ENCODE results near the gene NUP93.

The NUP93 gene

DNA sequence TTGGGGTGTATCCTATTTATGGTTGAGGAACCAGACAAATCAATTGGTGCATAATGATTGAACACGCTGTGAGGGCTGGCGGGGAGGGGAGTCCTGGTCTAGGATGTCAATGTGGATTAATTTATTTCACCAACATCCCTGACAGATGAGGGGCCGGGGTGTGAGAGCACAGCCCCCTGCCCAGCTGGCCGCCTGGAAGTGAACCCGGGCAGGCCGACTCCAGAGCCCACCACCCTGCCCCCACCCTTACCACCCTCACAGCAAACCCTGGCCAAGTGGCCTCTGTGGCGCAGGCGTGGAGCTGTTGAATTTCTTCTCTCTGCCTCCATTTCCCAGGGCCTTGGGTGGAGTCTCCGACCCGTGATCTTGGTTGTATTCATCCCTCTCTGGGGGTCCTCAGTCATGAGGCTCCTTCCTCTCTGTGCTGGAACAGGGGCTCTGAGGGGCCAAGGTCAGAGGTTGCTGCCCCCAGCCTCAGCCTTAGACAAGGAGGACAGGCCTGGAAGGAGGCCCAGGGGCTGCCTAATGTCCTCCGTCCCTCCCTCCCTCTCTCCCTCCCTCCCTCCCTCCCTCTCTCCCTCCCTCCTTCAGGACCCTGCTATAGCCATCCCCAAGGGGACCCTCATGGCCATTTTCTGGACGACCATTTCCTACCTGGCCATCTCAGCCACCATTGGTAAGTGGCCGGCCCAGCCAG lies 147.7 kb downstream of the NUP93 start:
- H3F3A ChIP-seq (ENCODE audit: insufficient read depth, low read length), result no peaks in the 10 kb centered on the region
- H3K9ac ChIP-seq (ENCODE audit: low read length), result no peak overlapping the region
- H3K79me2 ChIP-seq (ENCODE audit: low read length), result no peaks in the 10 kb centered on the region
- H3K9me3 ChIP-seq (replicated peaks; ENCODE audit: insufficient read depth, low read length), result no peaks in the 10 kb centered on the region
- H3K4me1 ChIP-seq (ENCODE audit: low read length), result no peaks in the 10 kb centered on the region
- no peak for DNase-seq
- no peak overlapping the region for H2AFZ ChIP-seq (ENCODE audit: low read length)
- H3K36me3 ChIP-seq (replicated peaks; ENCODE audit: insufficient read depth, low read length), result no peaks in the 10 kb centered on the region
- no peak for TF ChIP-seq CTCF (IDR thresholded peaks at IDR 0.05; ENCODE audit: low read length)
- TF ChIP-seq EZH2 (optimal IDR thresholded peaks at IDR 0.05; ENCODE audit: low read depth, low read length), result no peak
- no peak for TF ChIP-seq EZH2phosphoT487 (IDR thresholded peaks at IDR 0.05; ENCODE audit: low read length)
- H3K9me2 ChIP-seq (replicated peaks; ENCODE audit: insufficient read depth, low read length), result no peaks in the 10 kb centered on the region
- H4K20me1 ChIP-seq (ENCODE audit: insufficient read depth, low read length), result no peaks in the 10 kb centered on the region
- no peaks in the 10 kb centered on the region for H3K27me3 ChIP-seq (replicated peaks; ENCODE audit: insufficient read depth, low read length)
- no peak overlapping the region for H3K4me3 ChIP-seq (ENCODE audit: low read length)
- no peak overlapping the region for H3K4me2 ChIP-seq (ENCODE audit: low read depth, low read length)
- no peak overlapping the region for H3K27ac ChIP-seq (ENCODE audit: low read length)

DNA sequence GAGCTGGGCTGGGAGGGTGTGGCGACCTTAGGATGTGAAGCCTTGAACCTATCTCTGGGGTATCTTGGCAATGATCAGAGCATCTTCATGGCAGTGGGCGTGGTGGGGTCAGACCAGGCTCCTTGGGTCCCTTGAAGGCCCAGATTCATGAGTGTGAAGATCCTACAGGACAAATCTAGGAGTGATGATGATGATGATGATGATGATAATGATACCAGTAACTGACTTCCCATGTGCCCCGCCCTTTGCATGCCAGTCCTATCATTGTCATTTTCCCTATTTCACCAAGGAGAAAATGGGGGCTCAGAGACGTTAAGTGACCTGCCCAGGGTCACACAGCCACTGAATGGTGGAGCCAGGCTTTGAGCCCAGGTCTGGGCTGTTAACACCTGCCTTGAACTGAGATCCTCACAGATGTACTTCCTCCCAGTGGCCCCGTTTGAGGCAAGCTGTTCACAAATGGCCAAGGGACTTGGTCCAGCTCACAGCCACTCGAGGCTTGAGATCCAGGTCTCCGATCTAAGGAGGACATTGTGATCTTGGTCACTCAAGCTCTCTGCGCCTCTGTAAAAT lies 148.4 kb downstream of the NUP93 start:
- Histone ChIP-seq H2AFZ (ENCODE audit: low read length) (no peak overlapping the region), H3K9me3 (replicated peaks; ENCODE audit: insufficient read depth, low read length) (no peaks in the 10 kb centered on the region), H4K20me1 (ENCODE audit: insufficient read depth, low read length) (no peaks in the 10 kb centered on the region), H3K9me2 (replicated peaks; ENCODE audit: insufficient read depth, low read length) (no peaks in the 10 kb centered on the region), H3K9ac (ENCODE audit: low read length) (no peak overlapping the region), H3K4me2 (ENCODE audit: low read depth, low read length) (no peak overlapping the region), H3K27me3 (replicated peaks; ENCODE audit: insufficient read depth, low read length) (no peaks in the 10 kb centered on the region), H3K79me2 (ENCODE audit: low read length) (no peaks in the 10 kb centered on the region), H3K4me1 (ENCODE audit: low read length) (no peaks in the 10 kb centered on the region), H3K27ac (ENCODE audit: low read length) (no peak overlapping the region), H3K4me3 (ENCODE audit: low read length) (no peak overlapping the region), H3F3A (ENCODE audit: insufficient read depth, low read length) (no peaks in the 10 kb centered on the region), H3K36me3 (replicated peaks; ENCODE audit: insufficient read depth, low read length) (no peaks in the 10 kb centered on the region)
- no peak for TF ChIP-seq EZH2 (optimal IDR thresholded peaks at IDR 0.05; ENCODE audit: low read depth, low read length)
- no peak for TF ChIP-seq EZH2phosphoT487 (IDR thresholded peaks at IDR 0.05; ENCODE audit: low read length)
- no peak for TF ChIP-seq CTCF (IDR thresholded peaks at IDR 0.05; ENCODE audit: low read length)
- DNase-seq, result no peak

DNA sequence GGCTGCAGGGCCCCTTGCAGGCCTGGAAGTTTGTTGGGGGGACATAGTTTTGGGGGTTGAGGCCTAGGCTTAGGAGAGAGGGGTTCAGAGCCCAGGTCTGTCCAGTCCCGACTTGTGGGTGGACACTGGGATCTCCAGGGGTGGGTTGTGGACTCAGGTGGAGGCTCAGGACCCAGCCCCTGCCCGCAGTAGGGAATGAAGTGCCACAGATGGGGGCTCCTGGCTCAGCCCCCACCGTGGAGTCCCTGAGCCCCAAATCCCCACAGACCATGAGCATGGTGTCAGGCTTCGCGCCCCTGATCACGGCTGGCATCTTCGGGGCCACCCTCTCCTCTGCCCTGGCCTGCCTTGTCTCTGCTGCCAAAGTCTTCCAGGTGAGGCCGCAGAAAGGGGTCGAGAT lies 149.3 kb downstream of the NUP93 start:
- Histone ChIP-seq H4K20me1 (ENCODE audit: insufficient read depth, low read length) (no peaks in the 10 kb centered on the region), H3K4me1 (ENCODE audit: low read length) (no peaks in the 10 kb centered on the region), H3K27me3 (replicated peaks; ENCODE audit: insufficient read depth, low read length) (no peaks in the 10 kb centered on the region), H3K4me2 (ENCODE audit: low read depth, low read length) (no peak overlapping the region), H2AFZ (ENCODE audit: low read length) (no peak overlapping the region), H3K9me3 (replicated peaks; ENCODE audit: insufficient read depth, low read length) (no peaks in the 10 kb centered on the region), H3K36me3 (replicated peaks; ENCODE audit: insufficient read depth, low read length) (no peaks in the 10 kb centered on the region), H3F3A (ENCODE audit: insufficient read depth, low read length) (no peaks in the 10 kb centered on the region), H3K79me2 (ENCODE audit: low read length) (no peaks in the 10 kb centered on the region), H3K9ac (ENCODE audit: low read length) (no peak overlapping the region), H3K4me3 (ENCODE audit: low read length) (no peak overlapping the region), H3K9me2 (replicated peaks; ENCODE audit: insufficient read depth, low read length) (no peaks in the 10 kb centered on the region), H3K27ac (ENCODE audit: low read length) (no peak overlapping the region)
- no peak for DNase-seq
- TF ChIP-seq CTCF (IDR thresholded peaks at IDR 0.05; ENCODE audit: low read length) (no peak), EZH2phosphoT487 (IDR thresholded peaks at IDR 0.05; ENCODE audit: low read length) (no peak), EZH2 (optimal IDR thresholded peaks at IDR 0.05; ENCODE audit: low read depth, low read length) (no peak)

All from MM.1S (cell line).